ENCODE measurements around the gene LDLRAP1. TPM values are rescaled to one million over a fixed set of nuclear protein-coding genes. Genes with fewer than 3 reads are reported as not detected.

Gene LDLRAP1
- total and polyA plus RNA-seq, 2 experiments from 2014 or later, result 9.6 to 22.7 TPM

DNA sequence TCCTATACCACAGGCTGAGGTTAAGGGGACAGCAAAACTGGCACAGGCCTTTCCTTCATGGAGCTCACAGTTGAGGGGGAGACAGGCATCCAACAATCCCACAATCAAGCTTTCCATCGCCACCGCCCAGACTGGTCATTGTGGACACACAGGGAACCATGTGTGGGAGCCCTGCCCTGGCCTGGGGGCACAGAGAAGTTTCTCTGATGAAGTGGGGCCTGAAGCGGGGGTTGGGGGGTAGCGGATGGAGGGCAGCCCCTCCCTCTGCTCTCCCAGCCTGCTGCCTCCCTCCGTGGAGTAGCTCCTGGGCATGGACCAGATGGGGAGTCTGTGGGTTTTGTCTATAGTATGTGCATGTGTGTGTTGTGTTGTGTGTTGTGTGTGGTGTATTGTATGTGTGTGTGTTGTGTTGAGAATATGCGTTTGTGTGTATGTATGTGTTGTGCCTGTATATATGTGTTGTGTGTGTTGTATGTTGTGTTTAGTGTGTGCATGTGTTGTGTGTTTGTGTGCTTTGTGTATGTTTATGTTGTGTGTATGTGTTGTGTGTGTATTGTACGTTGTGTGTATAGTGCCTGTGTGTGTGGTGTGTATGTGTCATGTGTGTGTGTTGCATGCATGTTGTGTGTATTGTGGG lies 14.4 kb upstream of the LDLRAP1 start (continued):
- TF ChIP-seq CTCF (conservative IDR thresholded peaks at IDR 0.05; ENCODE audit: low read depth in 2 of 2), result no peak
- no peak for TF ChIP-seq ETS1 (IDR thresholded peaks at IDR 0.05)
- no peak for TF ChIP-seq ZNF462 (CRISPR knock-in tag; IDR thresholded peaks at IDR 0.05)
- TF ChIP-seq EZH2phosphoT487 (IDR thresholded peaks at IDR 0.05; ENCODE audit: unreplicated experiment), result no peak
- TF ChIP-seq ZNF331 (CRISPR knock-in tag; IDR thresholded peaks at IDR 0.05; ENCODE audit: low read depth), result no peak
- TF ChIP-seq CREB1 (CRISPR knock-in tag; IDR thresholded peaks at IDR 0.05; ENCODE audit: low read depth), result no peak

All from GM23338 (cell line).